GM21360 (cell line): ENCODE data around the gene AMIGO1.

Experiments
- ATAC-seq: cut with Tn5 transposase; IDR thresholded peaks from one replicate; pipeline ENCODE4 v1.9.1; 2021; ENCODE audit warnings: mild to moderate bottlenecking, moderate library complexity; ENCODE audit not compliant: unreplicated experiment

Gene AMIGO1, protein sequence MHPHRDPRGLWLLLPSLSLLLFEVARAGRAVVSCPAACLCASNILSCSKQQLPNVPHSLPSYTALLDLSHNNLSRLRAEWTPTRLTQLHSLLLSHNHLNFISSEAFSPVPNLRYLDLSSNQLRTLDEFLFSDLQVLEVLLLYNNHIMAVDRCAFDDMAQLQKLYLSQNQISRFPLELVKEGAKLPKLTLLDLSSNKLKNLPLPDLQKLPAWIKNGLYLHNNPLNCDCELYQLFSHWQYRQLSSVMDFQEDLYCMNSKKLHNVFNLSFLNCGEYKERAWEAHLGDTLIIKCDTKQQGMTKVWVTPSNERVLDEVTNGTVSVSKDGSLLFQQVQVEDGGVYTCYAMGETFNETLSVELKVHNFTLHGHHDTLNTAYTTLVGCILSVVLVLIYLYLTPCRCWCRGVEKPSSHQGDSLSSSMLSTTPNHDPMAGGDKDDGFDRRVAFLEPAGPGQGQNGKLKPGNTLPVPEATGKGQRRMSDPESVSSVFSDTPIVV

DNA sequence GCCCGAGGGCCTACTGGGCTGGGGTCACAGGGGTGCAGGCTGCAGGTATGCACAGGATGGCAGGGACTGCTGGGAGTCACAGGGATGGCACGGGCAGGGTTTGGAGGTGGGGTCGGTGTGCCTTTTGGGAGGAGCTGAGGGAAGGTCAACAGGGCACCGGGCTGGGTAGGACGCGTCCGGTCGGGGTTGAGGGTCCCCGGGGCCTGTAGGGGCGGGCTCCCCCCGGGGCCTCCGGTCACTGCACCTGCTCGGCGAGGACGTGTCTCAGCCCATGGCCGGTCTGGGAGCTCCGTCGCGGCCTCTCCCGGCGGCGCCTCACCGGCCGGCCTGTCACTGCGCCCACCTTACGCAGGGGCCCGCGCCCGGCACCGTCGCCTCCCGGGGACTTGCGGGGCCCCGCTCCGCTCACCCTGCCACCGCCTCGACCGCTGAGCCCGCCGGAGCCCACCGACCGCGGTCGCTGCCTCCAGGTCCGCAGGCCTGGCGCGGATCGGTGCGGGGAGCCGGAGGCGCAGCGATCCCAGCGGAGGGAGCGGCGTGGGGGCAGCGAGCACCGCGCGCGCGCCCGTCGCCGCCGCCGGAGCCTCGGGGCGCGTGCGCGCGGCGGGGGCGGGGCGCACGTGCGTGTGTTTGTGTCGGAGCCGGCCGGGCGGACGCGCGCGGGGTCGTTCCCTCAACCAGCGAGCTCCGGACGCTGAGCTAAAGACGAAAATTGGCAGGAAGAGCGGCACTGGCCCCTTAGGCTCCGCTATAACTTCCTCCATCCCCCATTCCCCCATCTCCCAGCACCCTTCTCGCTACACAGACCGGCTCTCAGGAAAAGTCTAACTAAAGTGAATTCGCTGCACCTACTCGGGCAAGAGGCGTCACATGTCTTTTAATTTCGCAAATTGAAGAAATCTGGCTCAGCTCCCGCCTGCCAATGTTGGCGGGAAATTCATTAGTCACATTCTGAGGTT lies at the start of gene AMIGO1:
Gene AMIGO1 (minus strand): TSS at position 552 of the 959 bp plus-strand sequence. CDS start 815 bp downstream, outside the sequence.
- ATAC-seq, result no peak

DNA sequence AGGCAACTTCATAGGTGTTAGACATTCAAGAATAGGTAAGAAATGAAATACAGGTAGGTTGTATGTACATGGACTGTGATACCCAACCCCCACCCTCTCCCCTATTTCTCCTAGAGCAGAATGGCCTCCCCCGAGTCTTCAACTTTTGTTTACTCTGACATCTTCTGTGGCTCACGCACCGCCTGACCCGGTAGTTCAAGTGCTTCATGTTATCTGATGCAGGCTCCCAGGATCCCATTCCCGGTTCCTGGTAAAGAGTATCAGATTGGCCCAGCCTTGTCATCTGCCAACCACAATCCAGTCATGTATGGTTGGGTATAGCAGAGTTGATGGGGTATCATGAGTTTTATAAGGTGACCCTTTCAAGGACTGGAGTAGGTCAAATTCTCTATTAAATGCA lies 48.0 kb upstream of the AMIGO1 start:
- no peak for ATAC-seq

DNA sequence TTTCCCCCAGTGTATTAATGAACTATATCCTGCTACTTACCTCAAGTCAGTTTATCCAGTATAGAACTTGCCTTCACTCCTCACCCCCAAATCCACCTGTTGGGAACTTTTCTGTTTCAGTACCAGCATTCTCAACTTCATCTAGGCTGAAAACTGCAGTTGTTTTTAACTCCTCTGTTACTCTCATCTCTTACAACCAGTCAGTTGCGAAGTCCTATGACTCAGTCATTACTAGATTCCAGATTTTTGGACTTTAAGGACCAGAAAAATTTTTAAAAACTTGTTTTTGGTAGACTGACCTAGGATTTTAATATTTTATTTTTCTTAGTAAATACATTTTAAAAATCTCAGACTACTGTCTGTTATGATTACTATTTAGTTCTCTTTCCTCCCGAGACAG lies 47.0 kb upstream of the AMIGO1 start:
- no peak for ATAC-seq

DNA sequence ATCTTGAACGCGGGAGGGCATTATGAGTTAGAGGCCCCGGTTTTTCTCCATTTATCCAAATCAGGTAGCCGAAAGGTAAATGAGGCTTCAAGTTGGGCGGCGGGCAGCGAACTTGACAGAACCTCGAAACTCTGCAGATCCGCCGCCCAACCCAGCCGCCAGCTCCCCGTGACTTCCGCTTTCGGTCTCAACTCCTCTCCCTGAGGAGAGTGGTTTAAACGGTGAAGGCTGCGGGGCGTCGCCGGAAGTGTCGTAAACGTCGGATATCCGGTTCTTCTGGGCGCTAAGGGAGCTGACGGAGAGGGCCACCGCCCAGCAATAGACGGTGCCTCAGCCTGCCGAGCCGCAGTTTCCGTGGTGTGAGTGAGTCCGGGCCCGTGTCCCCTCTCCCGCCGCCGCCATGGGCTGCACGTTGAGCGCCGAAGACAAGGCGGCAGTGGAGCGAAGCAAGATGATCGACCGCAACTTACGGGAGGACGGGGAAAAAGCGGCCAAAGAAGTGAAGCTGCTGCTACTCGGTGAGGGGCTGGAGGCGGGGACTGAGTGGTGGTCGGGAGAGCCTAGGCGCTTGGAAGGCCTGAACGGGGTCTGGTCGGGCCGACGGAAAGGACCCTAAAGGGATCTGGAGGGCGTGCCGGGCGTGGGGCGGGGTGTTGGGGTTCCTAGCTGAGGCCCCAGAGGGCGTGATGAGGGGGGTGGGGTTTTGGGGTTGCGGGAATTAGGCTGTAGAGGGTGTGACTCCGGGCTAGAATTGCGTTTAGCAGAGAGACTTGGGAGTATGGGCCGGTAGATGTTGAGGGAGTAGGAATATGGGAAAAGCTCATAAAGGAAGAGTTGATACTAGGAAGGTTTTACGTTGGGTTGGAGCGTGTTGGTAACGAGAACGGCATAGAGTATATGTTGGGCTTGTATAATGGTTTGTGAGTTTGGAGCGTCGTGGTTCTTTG lies 39.1 kb upstream of the AMIGO1 start, which contains the start of gene GNAI3:
Gene GNAI3 (plus strand): TSS at position 295 of the 947 bp plus-strand sequence. CDS start 106 bp downstream, at position 401.
- ATAC-seq, result peak; percentile 84

DNA sequence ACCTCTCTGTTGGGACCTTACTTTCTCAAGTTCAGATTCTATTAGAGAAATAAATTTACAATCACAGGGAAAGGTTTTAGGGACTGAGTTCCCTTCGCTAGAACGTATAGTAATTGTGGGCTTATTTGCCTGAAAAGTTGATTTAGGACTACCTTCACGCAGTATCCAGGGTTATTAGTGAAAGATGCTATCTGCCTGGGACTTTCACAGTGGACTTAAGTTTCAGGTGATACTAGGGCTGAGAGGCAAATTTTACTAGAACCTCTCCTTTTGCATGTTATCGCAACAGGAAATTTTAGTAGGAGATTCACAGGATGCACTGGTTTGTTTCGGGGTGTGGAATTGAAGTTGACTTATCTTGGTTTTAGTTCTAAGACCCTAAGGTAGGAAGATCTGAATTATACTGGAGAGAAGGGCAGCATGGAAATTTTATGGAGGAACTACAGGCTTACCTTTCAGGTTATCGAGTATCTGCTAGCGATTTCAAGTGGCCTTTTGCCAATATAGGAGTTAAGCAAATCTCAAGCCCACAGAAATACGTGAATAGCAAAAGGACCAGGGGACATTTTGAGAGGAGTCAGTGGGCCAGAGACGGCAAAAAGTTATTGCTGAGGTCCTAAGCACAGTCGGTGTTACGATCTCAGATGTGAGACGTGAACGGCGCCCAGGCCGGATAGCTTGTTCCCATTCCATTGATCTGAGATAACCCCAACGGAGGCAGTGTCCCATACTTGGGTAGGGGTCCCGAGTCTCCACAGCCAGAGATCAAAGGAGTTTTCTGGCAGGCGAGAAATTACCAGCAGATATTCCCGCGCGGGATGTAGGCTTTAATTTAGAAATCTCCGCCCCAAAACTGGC lies 38.2 kb upstream of the AMIGO1 start:
- ATAC-seq, result no peak

DNA sequence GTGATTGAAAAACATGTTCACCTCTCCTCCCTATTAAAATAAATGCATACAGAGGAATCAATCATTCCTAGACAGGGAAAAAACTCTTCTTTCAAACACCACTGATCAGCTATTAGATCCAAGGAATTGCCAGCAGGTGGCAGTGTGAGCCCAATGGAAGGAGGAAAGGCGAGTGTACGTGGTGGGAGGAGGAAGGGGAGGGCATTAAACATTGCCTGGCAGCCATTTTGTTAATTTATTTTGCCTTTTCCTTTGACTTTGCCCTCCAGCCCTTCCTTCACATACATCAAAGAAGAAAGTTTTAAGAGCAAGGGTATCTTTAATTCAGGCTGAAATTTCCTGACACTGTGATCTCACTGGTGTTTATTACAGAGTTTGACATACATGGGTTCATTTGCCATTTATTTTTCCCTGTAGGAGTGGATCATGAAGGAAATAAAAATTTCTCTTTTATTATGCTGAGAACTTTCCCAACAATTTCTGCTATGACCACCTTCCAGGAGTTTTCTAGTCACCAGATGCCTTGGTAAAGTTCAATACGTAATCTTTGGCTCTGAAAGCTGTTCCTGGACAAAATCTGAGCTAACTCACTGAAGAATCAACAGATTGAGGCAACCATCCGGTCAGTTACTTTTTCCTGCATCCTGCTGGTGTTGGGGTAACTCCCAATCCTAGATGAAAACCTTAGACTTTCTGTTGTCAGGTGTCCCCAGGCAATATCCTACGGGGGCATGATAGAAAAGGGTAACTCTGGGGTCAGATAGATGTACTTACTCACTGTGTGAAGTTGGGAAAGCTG lies 37.0 kb upstream of the AMIGO1 start:
- ATAC-seq, result peak; percentile 44

DNA sequence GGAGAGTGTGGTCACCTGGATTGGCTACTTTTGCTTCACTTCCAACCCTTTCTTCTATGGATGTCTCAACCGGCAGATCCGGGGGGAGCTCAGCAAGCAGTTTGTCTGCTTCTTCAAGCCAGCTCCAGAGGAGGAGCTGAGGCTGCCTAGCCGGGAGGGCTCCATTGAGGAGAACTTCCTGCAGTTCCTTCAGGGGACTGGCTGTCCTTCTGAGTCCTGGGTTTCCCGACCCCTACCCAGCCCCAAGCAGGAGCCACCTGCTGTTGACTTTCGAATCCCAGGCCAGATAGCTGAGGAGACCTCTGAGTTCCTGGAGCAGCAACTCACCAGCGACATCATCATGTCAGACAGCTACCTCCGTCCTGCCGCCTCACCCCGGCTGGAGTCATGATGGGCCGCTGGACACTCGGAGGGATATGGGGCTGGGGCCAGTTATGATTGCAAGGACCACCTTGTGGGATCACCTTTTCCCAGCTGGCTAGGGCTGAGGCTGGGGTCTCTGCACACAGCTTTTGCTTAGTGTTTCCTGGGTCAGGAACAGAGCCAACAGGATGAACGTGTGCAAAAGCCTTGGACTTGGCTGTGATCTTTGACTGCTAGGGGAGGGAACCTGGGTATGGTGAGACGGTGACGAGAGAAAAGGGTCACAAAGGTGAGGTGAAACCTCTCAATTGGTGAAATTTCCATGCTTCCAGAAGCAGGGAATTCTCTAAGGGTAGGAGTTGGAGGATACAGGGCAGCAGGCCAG lies 34.6 kb upstream of the AMIGO1 start:
- ATAC-seq, result no peak

DNA sequence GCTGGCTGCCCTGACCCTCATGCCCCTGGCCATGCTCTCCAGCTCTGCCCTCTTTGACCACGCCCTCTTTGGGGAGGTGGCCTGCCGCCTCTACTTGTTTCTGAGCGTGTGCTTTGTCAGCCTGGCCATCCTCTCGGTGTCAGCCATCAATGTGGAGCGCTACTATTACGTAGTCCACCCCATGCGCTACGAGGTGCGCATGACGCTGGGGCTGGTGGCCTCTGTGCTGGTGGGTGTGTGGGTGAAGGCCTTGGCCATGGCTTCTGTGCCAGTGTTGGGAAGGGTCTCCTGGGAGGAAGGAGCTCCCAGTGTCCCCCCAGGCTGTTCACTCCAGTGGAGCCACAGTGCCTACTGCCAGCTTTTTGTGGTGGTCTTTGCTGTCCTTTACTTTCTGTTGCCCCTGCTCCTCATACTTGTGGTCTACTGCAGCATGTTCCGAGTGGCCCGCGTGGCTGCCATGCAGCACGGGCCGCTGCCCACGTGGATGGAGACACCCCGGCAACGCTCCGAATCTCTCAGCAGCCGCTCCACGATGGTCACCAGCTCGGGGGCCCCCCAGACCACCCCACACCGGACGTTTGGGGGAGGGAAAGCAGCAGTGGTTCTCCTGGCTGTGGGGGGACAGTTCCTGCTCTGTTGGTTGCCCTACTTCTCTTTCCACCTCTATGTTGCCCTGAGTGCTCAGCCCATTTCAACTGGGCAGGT lies 33.9 kb upstream of the AMIGO1 start:
- ATAC-seq, result no peak

DNA sequence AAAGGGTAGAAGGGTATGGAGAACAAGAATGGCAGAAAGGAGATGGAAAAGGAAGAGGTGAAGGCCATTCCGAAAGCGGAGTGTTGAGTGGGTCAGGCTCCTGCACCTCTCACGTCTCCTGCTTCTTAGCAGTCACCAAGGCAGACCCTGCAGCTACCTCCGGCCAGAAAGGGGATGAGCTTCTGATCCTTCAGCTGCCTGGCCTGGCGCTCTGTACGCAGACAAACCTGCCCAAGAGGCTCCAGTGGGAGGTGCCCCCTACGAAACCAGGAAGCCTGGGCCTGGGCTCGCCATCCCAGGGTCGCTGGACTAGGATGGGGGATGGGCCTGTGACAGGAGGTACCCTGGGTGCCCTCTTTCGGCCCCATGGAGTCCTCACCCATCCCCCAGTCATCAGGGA lies 33.1 kb upstream of the AMIGO1 start:
- ATAC-seq, result no peak

DNA sequence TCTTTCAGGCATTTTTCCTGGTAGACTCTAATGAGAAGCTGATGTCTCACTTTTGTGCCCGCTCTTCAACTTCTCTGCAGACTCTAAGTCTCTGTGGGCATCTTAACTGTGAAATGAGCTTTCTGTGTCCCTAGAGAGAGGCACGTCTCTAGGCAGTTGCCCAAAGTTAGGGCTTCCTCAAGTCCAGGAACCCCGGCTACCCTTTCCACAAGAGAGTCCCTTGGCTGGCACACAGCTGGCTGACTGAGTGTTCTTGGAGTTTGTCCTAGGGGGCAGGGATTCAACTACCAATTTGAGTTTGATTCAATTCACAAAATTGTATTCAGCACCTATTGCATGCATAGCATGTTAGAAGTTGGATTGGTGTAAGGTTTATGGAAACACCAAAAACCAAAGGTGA lies 31.6 kb upstream of the AMIGO1 start:
- ATAC-seq, result no peak

DNA sequence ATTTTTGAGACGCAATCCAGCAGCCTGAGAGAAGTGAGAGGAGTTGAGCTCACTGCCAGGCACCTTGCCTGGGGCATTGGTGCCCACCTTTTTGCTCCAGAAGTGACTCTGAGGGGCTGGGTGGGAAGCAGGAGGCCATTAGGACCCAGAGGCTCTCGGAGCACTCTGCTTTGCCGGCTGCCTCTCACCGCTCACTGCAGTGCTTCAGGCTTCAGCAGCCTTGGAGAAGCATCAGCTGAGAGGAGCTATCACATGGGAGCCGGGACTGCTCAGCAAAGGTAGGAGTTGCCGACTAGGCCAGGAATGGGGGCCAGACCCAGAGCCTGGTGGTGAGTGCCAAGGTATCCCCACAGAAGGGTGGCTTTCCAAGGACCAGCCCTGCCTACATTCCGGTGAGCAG lies 30.1 kb upstream of the AMIGO1 start, which contains the start of gene GPR61:
Gene GPR61 (plus strand): TSS at position 197 of the 400 bp plus-strand sequence. CDS start 3,151 bp downstream, outside the sequence.
- no peak for ATAC-seq

DNA sequence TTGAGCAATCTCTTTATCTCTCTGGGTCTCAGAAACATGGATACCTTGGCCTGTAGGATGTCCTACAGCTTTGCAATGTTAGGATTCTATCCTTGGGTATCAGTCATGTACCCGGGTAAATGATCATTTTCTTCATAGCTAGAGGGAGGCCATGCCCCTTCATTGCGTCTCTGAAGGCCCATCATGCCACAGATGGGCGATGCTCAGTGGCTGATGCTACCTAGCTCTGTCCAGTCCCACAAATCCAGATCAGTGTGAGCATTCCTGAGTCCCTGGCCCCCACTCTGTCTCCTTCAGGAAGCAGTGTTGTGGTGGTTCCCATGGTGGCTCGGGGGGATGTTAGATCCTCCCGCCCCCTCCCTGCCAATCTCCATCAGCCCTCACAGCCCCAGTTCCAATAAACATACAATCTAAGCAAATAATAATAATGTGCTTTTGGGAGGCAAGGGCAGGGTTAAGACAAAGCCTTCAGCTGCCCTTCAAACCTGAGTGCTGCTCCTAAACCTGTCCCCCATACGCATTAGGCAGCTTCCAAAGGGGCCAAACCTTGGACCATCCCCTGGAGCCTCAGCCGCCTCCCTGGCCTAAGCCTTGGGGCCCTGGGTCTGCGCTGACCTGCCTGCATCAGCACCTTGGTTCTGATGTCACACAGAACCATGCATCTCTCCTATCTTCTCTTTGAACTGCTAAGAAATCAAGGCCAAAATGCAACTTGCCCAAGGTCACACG lies 29.5 kb upstream of the AMIGO1 start:
- ATAC-seq, result no peak

DNA sequence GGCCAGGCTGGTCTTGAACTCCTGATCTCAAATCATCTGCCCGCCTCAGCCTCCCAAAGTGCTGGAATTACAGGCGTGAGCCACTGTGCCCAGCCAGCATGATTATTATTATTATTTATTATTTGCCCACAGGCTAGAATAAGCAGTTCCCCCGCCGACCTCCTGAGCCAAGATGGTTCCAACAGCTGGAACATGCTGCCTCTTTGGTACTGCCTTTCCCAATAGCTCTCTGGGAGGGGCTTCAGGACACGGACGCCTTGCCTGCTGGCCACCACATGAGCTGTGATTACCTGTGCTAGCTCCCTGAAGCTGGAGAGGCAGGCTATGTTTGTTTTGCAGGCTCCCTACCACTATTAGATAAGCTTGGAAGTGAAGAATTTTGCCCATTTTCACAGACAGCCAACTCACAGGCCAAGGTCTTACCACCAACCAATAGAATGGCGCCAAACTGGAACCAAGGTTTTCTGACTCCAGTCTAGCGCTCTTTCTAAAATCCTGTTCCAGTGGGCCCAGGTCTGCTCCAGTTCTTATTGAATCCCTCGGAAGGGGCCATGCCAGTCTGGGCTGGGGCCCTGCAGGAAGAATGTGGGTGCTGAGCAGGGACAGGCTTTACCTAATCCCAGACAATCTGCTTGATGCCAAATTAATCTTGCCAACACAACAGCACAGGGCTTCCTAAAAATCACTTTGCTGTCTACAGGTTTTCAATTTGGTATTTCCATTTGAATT lies 28.1 kb upstream of the AMIGO1 start:
- ATAC-seq, result no peak

DNA sequence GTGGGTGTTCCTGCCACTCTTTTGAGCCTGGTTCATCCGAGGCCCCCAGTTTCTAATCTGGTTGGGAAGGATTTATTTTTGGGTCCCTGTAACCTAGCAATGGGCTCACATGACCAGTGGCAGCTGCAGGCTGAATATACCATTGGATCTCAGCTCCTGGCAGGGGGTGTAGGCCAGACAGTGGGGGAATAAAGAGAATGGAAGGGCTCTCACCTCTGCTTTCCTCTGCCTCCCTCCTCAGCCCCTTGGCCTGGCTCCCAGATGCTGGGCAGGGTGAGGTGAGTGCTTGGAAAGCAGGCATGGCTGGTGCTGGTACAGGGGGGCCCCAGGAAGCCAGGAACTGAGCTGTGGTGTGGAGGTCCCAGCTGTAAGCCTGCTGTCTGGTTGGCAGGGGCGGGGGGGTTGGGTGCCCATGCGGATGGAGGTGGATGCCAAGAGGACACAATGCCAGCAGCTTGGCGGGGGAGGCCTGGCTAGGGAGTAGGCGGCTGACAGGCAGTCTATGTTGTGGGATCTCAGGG lies 26.5 kb upstream of the AMIGO1 start:
- no peak for ATAC-seq

DNA sequence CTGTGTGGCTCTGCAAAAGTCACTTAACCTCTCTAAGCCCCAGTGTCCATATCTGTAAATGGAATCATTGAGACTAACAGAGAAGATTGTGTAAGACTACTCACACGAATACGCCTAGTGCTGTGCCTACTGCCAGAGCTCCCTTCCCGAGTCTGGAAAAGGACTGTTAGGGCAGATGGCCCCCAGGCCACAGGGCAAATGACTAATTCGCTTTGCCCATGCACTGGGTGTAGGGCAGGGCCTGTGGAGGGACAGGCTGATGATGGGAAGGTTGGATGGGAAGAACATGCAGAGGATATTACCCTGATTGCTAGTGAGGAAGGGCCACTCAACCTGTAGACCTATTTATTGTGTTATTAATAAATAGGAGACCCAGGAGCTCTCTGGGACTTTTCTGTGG lies 26.0 kb upstream of the AMIGO1 start:
- no peak for ATAC-seq
